Measurements from ENCODE around the gene TFIP11. TPM values are rescaled to one million over a fixed set of nuclear protein-coding genes. Genes with fewer than 3 reads are reported as not detected.

Gene TFIP11
- total RNA-seq, 1 experiment from 2014 or later, result 26.9 TPM

- Mint-ChIP-seq H3K4me3 (peak overlapping the region; percentile 89), H3K4me1 (peaks cover 44% of the 10 kb centered on the region), H3K9me3 (no peaks in the 10 kb centered on the region), H3K36me3 (peaks cover 31% of the 10 kb centered on the region), H3K27ac (peak overlapping the region; percentile 94), H3K27me3 (ENCODE audit: low read depth) (no peaks in the 10 kb centered on the region)
- ATAC-seq (no peak), DNase-seq (ENCODE audit: low spot score) (no peak)
- ChIA-PET CTCF (interaction anchor here (1.2 to 4.8 kb wide), 5 partner anchors 19 to 185 kb away, joined by 3 to 17 read pairs (median 7); no protein-coding TSS in a partner anchor), POLR2A (interaction anchor here (1.2 to 2.2 kb wide), 3 partner anchors 10 to 15 kb away, joined by 4 to 5 read pairs (median 4); no protein-coding TSS in a partner anchor)
- TF ChIP-seq, protein P1, sequence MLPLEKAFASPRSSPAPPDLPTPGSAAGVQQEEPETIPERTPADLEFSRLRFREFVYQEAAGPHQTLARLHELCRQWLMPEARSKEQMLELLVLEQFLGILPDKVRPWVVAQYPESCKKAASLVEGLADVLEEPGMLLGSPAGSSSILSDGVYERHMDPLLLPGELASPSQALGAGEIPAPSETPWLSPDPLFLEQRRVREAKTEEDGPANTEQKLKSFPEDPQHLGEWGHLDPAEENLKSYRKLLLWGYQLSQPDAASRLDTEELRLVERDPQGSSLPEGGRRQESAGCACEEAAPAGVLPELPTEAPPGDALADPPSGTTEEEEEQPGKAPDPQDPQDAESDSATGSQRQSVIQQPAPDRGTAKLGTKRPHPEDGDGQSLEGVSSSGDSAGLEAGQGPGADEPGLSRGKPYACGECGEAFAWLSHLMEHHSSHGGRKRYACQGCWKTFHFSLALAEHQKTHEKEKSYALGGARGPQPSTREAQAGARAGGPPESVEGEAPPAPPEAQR (CRISPR knock-in tag; IDR thresholded peaks at IDR 0.05), result no peak
- TF ChIP-seq USF1 (CRISPR knock-in tag; IDR thresholded peaks at IDR 0.05), result 0 out of 2 replicates have a peak, but pooled peaks have one; percentile 52
- TF ChIP-seq, protein P2, sequence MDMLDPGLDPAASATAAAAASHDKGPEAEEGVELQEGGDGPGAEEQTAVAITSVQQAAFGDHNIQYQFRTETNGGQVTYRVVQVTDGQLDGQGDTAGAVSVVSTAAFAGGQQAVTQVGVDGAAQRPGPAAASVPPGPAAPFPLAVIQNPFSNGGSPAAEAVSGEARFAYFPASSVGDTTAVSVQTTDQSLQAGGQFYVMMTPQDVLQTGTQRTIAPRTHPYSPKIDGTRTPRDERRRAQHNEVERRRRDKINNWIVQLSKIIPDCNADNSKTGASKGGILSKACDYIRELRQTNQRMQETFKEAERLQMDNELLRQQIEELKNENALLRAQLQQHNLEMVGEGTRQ (CRISPR knock-in tag; IDR thresholded peaks at IDR 0.05), result peak; percentile 52
Measured at GRCh38 chr22:26484360-26484706, 27.9 kb downstream of the TFIP11 start.

- POLR2A ChIA-PET, result interaction anchor here (0.5 to 2.2 kb wide), 14 partner anchors 11 to 191 kb away, joined by 3 to 7 read pairs (median 4); partner anchors contain the start of genes MIAT and TPST2
- Mint-ChIP-seq H3K4me3 (peak within 1 kb of the TSS; percentile 89), H3K4me1 (peaks cover 45% of the 10 kb centered on the region), H3K9me3 (no peaks in the 10 kb centered on the region), H3K27me3 (ENCODE audit: low read depth) (no peaks in the 10 kb centered on the region), H3K27ac (peak within 1 kb of the TSS; percentile 94), H3K36me3 (peaks cover 28% of the 10 kb centered on the region)
- peak; percentile 93 for DNase-seq (ENCODE audit: low spot score)
- ATAC-seq, result peak; percentile 92
- CTCF ChIA-PET, result interaction anchor here (0.6 to 4.8 kb wide), 13 partner anchors 18 to 198 kb away, joined by 3 to 17 read pairs (median 3); partner anchors contain the start of gene TFIP11
- peak; percentile 96 for TF ChIP-seq ETV6 (CRISPR knock-in tag; IDR thresholded peaks at IDR 0.05)
- TF ChIP-seq FOXK1 (CRISPR knock-in tag; IDR thresholded peaks at IDR 0.05), result peak; percentile 95
- TF ChIP-seq KAT7 (CRISPR knock-in tag; IDR thresholded peaks at IDR 0.05; ENCODE audit: borderline replicate concordance), result peak; percentile 86; the same call in 1 of the 2 replicates
- TF ChIP-seq SMAD3 (CRISPR knock-in tag; IDR thresholded peaks at IDR 0.05; ENCODE audit: borderline replicate concordance), result no peak
- TF ChIP-seq RORB (CRISPR knock-in tag; IDR thresholded peaks at IDR 0.05), result no peak
- peak; percentile 97; the same call in 1 of the 2 replicates for TF ChIP-seq ATF1 (CRISPR knock-in tag; IDR thresholded peaks at IDR 0.05)
- peak; percentile 48; the same call in 1 of the 2 replicates for TF ChIP-seq TEAD1 (CRISPR knock-in tag; IDR thresholded peaks at IDR 0.05)
- 0 out of 2 replicates have a peak, but pooled peaks have one; percentile 77 for TF ChIP-seq NR3C1 (CRISPR knock-in tag; conservative IDR thresholded peaks at IDR 0.05; ENCODE audit: low read depth)
- TF ChIP-seq TEAD4 (CRISPR knock-in tag; IDR thresholded peaks at IDR 0.05), result no peak
- no peak for TF ChIP-seq ELF4 (CRISPR knock-in tag; IDR thresholded peaks at IDR 0.05; ENCODE audit: low read depth)
- TF ChIP-seq, protein P2 (CRISPR knock-in tag; IDR thresholded peaks at IDR 0.05), result peak; percentile 92
- TF ChIP-seq ZNF138 (CRISPR knock-in tag; conservative IDR thresholded peaks at IDR 0.05), result 0 out of 2 replicates have a peak, but pooled peaks have one; percentile 25
- TF ChIP-seq STAT6 (CRISPR knock-in tag; conservative IDR thresholded peaks at IDR 0.05; ENCODE audit: low read depth), result 0 out of 2 replicates have a peak, but pooled peaks have one; percentile 56
- peak; percentile 97 for TF ChIP-seq CREB1 (CRISPR knock-in tag; IDR thresholded peaks at IDR 0.05)
- peak; percentile 89 for TF ChIP-seq USF1 (CRISPR knock-in tag; IDR thresholded peaks at IDR 0.05)
- TF ChIP-seq, protein P3, sequence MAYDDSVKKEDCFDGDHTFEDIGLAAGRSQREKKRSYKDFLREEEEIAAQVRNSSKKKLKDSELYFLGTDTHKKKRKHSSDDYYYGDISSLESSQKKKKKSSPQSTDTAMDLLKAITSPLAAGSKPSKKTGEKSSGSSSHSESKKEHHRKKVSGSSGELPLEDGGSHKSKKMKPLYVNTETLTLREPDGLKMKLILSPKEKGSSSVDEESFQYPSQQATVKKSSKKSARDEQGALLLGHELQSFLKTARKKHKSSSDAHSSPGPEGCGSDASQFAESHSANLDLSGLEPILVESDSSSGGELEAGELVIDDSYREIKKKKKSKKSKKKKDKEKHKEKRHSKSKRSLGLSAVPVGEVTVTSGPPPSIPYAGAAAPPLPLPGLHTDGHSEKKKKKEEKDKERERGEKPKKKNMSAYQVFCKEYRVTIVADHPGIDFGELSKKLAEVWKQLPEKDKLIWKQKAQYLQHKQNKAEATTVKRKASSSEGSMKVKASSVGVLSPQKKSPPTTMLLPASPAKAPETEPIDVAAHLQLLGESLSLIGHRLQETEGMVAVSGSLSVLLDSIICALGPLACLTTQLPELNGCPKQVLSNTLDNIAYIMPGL (CRISPR knock-in tag; IDR thresholded peaks at IDR 0.05), result peak; percentile 70
- TF ChIP-seq CDX4 (CRISPR knock-in tag; IDR thresholded peaks at IDR 0.05; ENCODE audit: borderline replicate concordance), result no peak
- peak; percentile 77 for TF ChIP-seq FOXP1 (CRISPR knock-in tag; IDR thresholded peaks at IDR 0.05; ENCODE audit: borderline replicate concordance)
- no peak for TF ChIP-seq NFE2L1 (CRISPR knock-in tag; IDR thresholded peaks at IDR 0.05)
- TF ChIP-seq SP1 (CRISPR knock-in tag; conservative IDR thresholded peaks at IDR 0.05), result peak; percentile 93
- peak; percentile 87 for TF ChIP-seq TP53 (CRISPR knock-in tag; IDR thresholded peaks at IDR 0.05)
Measured at GRCh38 chr22:26483439-26484359, 28.6 kb downstream of the TFIP11 start, which contains the start of the genes HPS4 and SRRD. Gene HPS4, minus strand, starts transcription at chr22:26483783. Its CDS starts 2,021 bp downstream, at chr22:26481762. Gene SRRD, plus strand, starts transcription at chr22:26483877. Its CDS starts 14 bp downstream, at chr22:26483891.
